A549 treated with AZD9567 at 1 μM for 4 hours (cell line): ENCODE data around the gene GABPB2. TPM values are rescaled to one million over a fixed set of nuclear protein-coding genes. Genes with fewer than 3 reads are reported as not detected.

Source experiments
- total RNA-seq: library from RNA; stranded (reverse); fragments of 200-300 nt; extraction: Qiagen RNA extraction; gene quantifications from 5 replicates; pipeline ENCODE4 v1.2.3, GENCODE V29; 2022; ENCODE audit not compliant: insufficient read depth

GABPB2 gene
- 2.9 to 3.5 TPM (median 3.1 TPM) in 5 replicates for total RNA-seq

GRCh38 chr1:151070474-151071276 lies at the start of gene GABPB2:
Gene GABPB2 (plus strand): TSS chr1:151070761. CDS start chr1:151088190, 17,429 bp downstream.

GRCh38 chr1:151036356-151036755 lies 34.2 kb upstream of the GABPB2 start, which contains the start of gene BNIPL:
Gene BNIPL (plus strand): TSS chr1:151036586. CDS start chr1:151036726, 140 bp downstream.

GRCh38 chr1:151047591-151047924 lies 23.0 kb upstream of the GABPB2 start, which contains the start of gene C1orf56:
Gene C1orf56 (plus strand): TSS chr1:151047751. CDS start chr1:151047848, 97 bp downstream.

DNA sequence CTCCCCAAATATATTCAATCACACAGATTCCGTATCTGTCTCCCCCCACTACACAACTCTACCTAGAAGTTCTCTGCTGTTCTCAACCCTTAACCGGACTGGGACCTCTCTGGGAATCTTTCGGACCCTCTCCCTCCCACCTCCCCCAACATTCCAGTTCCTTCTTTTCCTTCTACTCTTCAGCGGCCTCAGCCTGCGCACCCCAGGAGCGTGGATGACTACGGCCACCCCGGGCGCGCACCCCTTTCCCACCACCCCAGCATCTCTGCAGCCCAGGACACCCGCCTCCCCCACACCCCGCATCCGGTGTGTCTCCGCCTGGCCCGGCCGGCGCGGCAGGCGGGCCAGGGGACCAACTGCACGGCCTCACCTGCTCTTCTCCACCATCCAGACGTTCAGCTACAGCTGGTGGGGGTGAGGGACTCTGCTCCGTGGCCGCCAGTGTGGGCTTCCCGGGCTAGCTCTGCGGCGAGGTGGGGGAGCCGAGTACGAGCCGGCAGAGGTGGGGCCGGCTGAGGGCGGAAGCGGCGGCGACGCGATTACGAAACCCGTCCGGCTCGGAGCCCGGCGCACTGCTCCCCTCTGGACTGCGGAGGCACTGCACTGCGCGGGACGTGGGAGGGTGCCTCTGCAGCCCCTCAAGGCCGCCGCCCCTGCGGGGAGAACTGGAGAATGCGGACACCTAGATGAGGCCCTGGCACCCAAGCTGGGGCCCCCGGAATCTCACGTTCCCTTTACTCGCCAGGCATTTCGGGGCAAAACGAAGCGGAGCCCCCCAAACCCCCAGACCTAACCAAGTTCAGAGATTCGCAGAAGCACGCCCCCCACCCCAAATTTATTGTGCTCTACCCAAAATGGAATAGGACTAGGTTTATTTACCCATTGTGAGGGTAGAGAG lies 11.2 kb upstream of the GABPB2 start, which contains the start of gene CDC42SE1:
Gene CDC42SE1, minus strand, starts transcription at position 514 of the 898 bp plus-strand sequence. CDS start 3,892 bp downstream, outside the sequence.

GRCh38 chr1:151060007-151060656 lies 10.4 kb upstream of the GABPB2 start, which contains the start of gene MLLT11:
Gene MLLT11 (plus strand): TSS chr1:151060397. CDS start chr1:151067225, 6,828 bp downstream.

GRCh38 chr1:151146412-151147131 lies 76.0 kb downstream of the GABPB2 start, which contains the start of gene SEMA6C:
Gene SEMA6C (minus strand): TSS chr1:151146631. CDS start chr1:151142621, 4,010 bp downstream.

GRCh38 chr1:151156515-151156819 lies 85.9 kb downstream of the GABPB2 start, which contains the start of gene TNFAIP8L2:
Gene TNFAIP8L2 (plus strand): TSS chr1:151156649. CDS start chr1:151158698, 2,049 bp downstream.

GRCh38 chr1:151165738-151166504 lies 95.4 kb downstream of the GABPB2 start, which contains the start of the genes LYSMD1 and SCNM1:
Gene LYSMD1 (minus strand): TSS chr1:151165902. CDS start chr1:151165258, 644 bp downstream.
Gene SCNM1 (plus strand): TSS chr1:151166144. CDS start chr1:151166153, 9 bp downstream.

Other genes with a start within 250 kb of the GABPB2 start
- 9.5 to 14.0 TPM (median 13.0 TPM) in 5 replicates for gene ARNT, start 194.2 kb upstream of the GABPB2 start, total RNA-seq
- not detected in 5 replicates for gene CTXND2, start 183.6 kb upstream of the GABPB2 start, total RNA-seq
- gene SETDB1, start 144.4 kb upstream of the GABPB2 start, total RNA-seq, result 12.7 to 23.5 TPM (median 20.2 TPM) in 5 replicates
- gene CERS2, start 95.9 kb upstream of the GABPB2 start, total RNA-seq, result 226 to 237 TPM (median 232 TPM) in 5 replicates
- 0.77 to 1.2 TPM (median 0.81 TPM) in 4 of 5 replicates, not detected in the other for gene ANXA9, start 88.5 kb upstream of the GABPB2 start, total RNA-seq
- gene MINDY1, start 63.9 kb upstream of the GABPB2 start, total RNA-seq, result 2.3 to 3.6 TPM (median 2.9 TPM) in 5 replicates
- gene PRUNE1, start 62.3 kb upstream of the GABPB2 start, total RNA-seq, result 11.1 to 15.2 TPM (median 14.6 TPM) in 5 replicates
- gene BNIPL, start 34.2 kb upstream of the GABPB2 start, total RNA-seq, result 0.03 to 0.28 TPM (median 0.12 TPM) in 4 of 5 replicates, not detected in the other
- 4.1 to 8.4 TPM (median 6.6 TPM) in 5 replicates for gene C1orf56, start 23.0 kb upstream of the GABPB2 start, total RNA-seq
- 72.3 to 96.4 TPM (median 74.4 TPM) in 5 replicates for gene CDC42SE1, start 11.1 kb upstream of the GABPB2 start, total RNA-seq
- gene MLLT11, start 10.4 kb upstream of the GABPB2 start, total RNA-seq, result 10.9 to 14.5 TPM (median 13.4 TPM) in 5 replicates
- 1.7 to 2.2 TPM (median 1.9 TPM) in 4 of 5 replicates, not detected in the other for gene SEMA6C, start 75.9 kb downstream of the GABPB2 start, total RNA-seq
- gene TNFAIP8L2, start 85.9 kb downstream of the GABPB2 start, total RNA-seq, result not detected in 5 replicates
- gene LYSMD1, start 95.1 kb downstream of the GABPB2 start, total RNA-seq, result 5.0 to 8.2 TPM (median 5.4 TPM) in 5 replicates
- gene SCNM1, start 95.4 kb downstream of the GABPB2 start, total RNA-seq, result 47.1 to 48.4 TPM (median 47.7 TPM) in 5 replicates
- gene TMOD4, start 105.2 kb downstream of the GABPB2 start, total RNA-seq, result 0.21 to 0.34 TPM (median 0.23 TPM) in 4 of 5 replicates, not detected in the other
- gene VPS72, start 119.4 kb downstream of the GABPB2 start, total RNA-seq, result 41.8 to 48.0 TPM (median 42.8 TPM) in 5 replicates
- 45.2 to 70.0 TPM (median 47.0 TPM) in 5 replicates for gene PIP5K1A, start 127.8 kb downstream of the GABPB2 start, total RNA-seq
- gene PSMD4, start 184.0 kb downstream of the GABPB2 start, total RNA-seq, result 184 to 202 TPM (median 199 TPM) in 5 replicates
- 13.5 to 17.1 TPM (median 14.8 TPM) in 5 replicates for gene ZNF687, start 211.5 kb downstream of the GABPB2 start, total RNA-seq